IMR-90 (cell line): ENCODE data around the gene CACNG7.

Experiments
- BHLHE40 ChIP-seq: fragments of 150-350 bp; IDR thresholded peaks from 2 replicates; pipeline ENCODE4 v1.6.1; 2016; ENCODE audit warnings: mild to moderate bottlenecking, low read depth, low read length
- CEBPB ChIP-seq: IDR thresholded peaks from 2 replicates; pipeline ENCODE4 v1.6.1; 2012; ENCODE audit warnings: low read depth, low read length, improper control_type of control experiment
- CTCF ChIP-seq: conservative IDR thresholded peaks from 2 replicates; pipeline ENCODE4 v1.5.1; 2012; ENCODE audit warnings: mild to moderate bottlenecking, low read depth, low read length, improper control_type of control experiment
- ELK1 ChIP-seq: fragments of 150-350 bp; IDR thresholded peaks from 2 replicates; pipeline ENCODE4 v1.6.1; 2016; ENCODE audit warnings: low read depth, mild to moderate bottlenecking, low read length, moderate library complexity, borderline replicate concordance
- MAFK ChIP-seq: IDR thresholded peaks from 2 replicates; pipeline ENCODE4 v1.6.1; 2012; ENCODE audit warnings: low read depth, low read length, improper control_type of control experiment
- MXI1 ChIP-seq: IDR thresholded peaks from 2 replicates; pipeline ENCODE4 v1.6.1; 2012; ENCODE audit warnings: low read depth, mild to moderate bottlenecking, low read length, moderate library complexity, borderline replicate concordance
- NFE2L2 ChIP-seq: fragments of 150-350 bp; IDR thresholded peaks from 2 replicates; pipeline ENCODE4 v1.6.1; 2016; ENCODE audit warnings: low read depth, mild to moderate bottlenecking, low read length
- POLR2A ChIP-seq: IDR thresholded peaks from 2 replicates; pipeline ENCODE4 v1.6.1; 2012; ENCODE audit warnings: mild to moderate bottlenecking, low read depth, low read length
- RAD21 ChIP-seq: IDR thresholded peaks from 2 replicates; pipeline ENCODE4 v1.6.1; 2012; ENCODE audit warnings: low read length, improper control_type of control experiment
- SMC3 ChIP-seq: fragments of 150-350 bp; IDR thresholded peaks from 2 replicates; pipeline ENCODE4 v1.6.1; 2016; ENCODE audit warnings: low read depth, mild to moderate bottlenecking, antibody characterized with exemption, low read length, moderate library complexity
- USF2 ChIP-seq: fragments of 150-350 bp; IDR thresholded peaks from 2 replicates; pipeline ENCODE4 v1.6.1; 2017; ENCODE audit warnings: mild to moderate bottlenecking, antibody characterized with exemption, low read length, low read depth

- no peak for TF ChIP-seq BHLHE40
- TF ChIP-seq CTCF = no peak
- TF ChIP-seq MAFK = no peak
- no peak for TF ChIP-seq POLR2A
- TF ChIP-seq USF2 = no peak
- no peak for TF ChIP-seq MXI1
- TF ChIP-seq SMC3 = no peak
- TF ChIP-seq RAD21 = no peak
- no peak for TF ChIP-seq ELK1
- no peak for TF ChIP-seq NFE2L2
- TF ChIP-seq CEBPB = no peak
Observed at GRCh38 chr19:53953383-53953782, 44.3 kb downstream of the CACNG7 start.
